HUES48 (cell line): Measurements from ENCODE around the gene SPINK4.

Experiments
- H3K27ac ChIP-seq: one replicate; pipeline ENCODE4 v1.7.0; 2013; ENCODE audit warnings: low read depth, low read length, inconsistent platforms
- H3K27me3 ChIP-seq: 2 replicates; pipeline ENCODE4 v1.6.1; 2013; ENCODE audit warnings: mild to moderate bottlenecking, low read length; ENCODE audit not compliant: control insufficient read depth, insufficient read depth
- H3K36me3 ChIP-seq: 2 replicates; pipeline ENCODE4 v1.6.1; 2013; ENCODE audit warnings: low read length; ENCODE audit not compliant: control insufficient read depth, insufficient read depth
- H3K4me1 ChIP-seq: 2 replicates; pipeline ENCODE4 v1.6.1; 2013; ENCODE audit warnings: mild to moderate bottlenecking, low read length; ENCODE audit not compliant: control insufficient read depth, insufficient read depth
- H3K4me3 ChIP-seq: 2 replicates; pipeline ENCODE4 v1.5.1; 2013; ENCODE audit warnings: mild to moderate bottlenecking, low read depth, low read length
- H3K9ac ChIP-seq: 2 replicates; pipeline ENCODE4 v1.6.1; 2013; ENCODE audit warnings: mild to moderate bottlenecking, low read depth, low read length, moderate library complexity
- H3K9me3 ChIP-seq: 2 replicates; pipeline ENCODE4 v1.6.1; 2013; ENCODE audit warnings: low read length; ENCODE audit not compliant: control insufficient read depth, insufficient read depth

Gene SPINK4

DNA sequence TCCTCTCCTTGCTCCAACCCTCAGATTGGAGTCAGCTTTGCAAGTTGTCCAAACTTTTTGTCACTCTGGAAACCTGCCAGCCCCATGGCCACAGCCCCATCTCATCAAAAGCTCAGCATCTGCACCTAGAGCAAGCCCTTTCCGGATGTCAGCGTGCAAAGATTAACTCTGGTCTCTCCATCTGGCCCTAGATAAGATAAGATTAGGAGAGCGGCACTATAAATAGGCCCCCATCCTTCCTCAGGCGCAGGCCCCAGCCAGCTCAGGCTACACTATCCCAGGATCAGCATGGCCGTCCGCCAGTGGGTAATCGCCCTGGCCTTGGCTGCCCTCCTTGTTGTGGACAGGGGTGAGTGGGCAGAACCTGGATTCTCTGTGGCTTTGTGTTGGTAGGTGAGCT, at the start of gene SPINK4:
TSS of gene SPINK4 (plus strand) at position 247 of the 400 bp plus-strand sequence. CDS start at position 289, 42 bp downstream.
- no peaks in the 10 kb centered on the region for H3K9me3 ChIP-seq
- H3K4me1 ChIP-seq, result no peaks in the 10 kb centered on the region
- H3K27me3 ChIP-seq, result no peaks in the 10 kb centered on the region
- no peak within 1 kb of the TSS for H3K27ac ChIP-seq
- H3K9ac ChIP-seq, result no peak within 1 kb of the TSS
- H3K36me3 ChIP-seq, result no peaks in the 10 kb centered on the region
- H3K4me3 ChIP-seq, result no peak within 1 kb of the TSS

- Histone ChIP-seq H3K4me1 (no peaks in the 10 kb centered on the region), H3K27ac (no peak overlapping the region), H3K27me3 (no peaks in the 10 kb centered on the region), H3K36me3 (no peaks in the 10 kb centered on the region), H3K4me3 (no peak overlapping the region), H3K9me3 (no peaks in the 10 kb centered on the region), H3K9ac (no peak overlapping the region)
Observed at GRCh38 chr9:33192493-33193255, 47.3 kb upstream of the SPINK4 start.

DNA sequence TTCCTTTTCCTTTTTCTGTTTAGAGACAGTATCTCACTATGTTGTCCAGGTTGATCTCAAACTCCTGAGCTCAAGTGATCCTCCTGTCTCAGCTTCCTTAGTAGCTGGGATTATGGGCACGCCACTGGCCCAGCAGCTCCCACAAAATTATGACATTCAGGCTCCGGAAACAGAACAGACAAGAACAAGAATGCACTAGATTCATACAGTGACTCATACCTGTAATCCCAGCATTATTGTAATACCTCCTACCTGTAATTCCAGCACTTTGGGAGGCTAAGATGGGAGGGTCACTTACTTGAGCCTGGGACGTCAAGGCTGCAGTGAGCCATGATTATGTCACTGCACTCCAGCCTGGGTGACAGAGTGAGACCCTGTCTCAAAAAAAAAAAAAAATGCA, 46.1 kb upstream of the SPINK4 start:
- H3K36me3 ChIP-seq, result no peaks in the 10 kb centered on the region
- no peak overlapping the region for H3K4me3 ChIP-seq
- no peaks in the 10 kb centered on the region for H3K27me3 ChIP-seq
- H3K9me3 ChIP-seq, result no peaks in the 10 kb centered on the region
- H3K27ac ChIP-seq, result no peak overlapping the region
- no peaks in the 10 kb centered on the region for H3K4me1 ChIP-seq
- H3K9ac ChIP-seq, result no peak overlapping the region

DNA sequence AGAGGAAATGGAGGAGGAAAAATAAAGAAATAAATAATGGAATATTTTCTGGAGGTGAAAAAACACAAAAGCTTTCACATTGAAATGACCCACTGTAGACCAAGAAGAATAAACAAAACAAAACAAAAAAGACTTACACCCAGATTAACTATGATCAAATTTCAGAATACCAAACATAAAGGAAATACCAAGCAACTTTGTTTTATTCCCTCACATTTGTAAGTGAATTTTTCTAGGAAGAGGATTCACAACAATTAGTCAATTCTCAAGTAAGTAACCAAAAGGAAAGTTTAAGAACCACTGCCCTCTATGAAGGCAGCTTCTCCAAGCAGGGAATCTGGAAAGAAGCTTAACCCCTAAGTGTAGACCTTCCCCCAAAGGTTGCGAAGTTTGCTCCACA, 43.2 kb upstream of the SPINK4 start:
- no peak overlapping the region for H3K4me3 ChIP-seq
- H3K27me3 ChIP-seq, result no peaks in the 10 kb centered on the region
- H3K4me1 ChIP-seq, result no peaks in the 10 kb centered on the region
- no peaks in the 10 kb centered on the region for H3K36me3 ChIP-seq
- H3K27ac ChIP-seq, result no peak overlapping the region
- H3K9ac ChIP-seq, result no peak overlapping the region
- H3K9me3 ChIP-seq, result no peaks in the 10 kb centered on the region

- H3K27ac ChIP-seq, result no peak overlapping the region
Observed at GRCh38 chr9:33197279-33198152, 42.5 kb upstream of the SPINK4 start.

DNA sequence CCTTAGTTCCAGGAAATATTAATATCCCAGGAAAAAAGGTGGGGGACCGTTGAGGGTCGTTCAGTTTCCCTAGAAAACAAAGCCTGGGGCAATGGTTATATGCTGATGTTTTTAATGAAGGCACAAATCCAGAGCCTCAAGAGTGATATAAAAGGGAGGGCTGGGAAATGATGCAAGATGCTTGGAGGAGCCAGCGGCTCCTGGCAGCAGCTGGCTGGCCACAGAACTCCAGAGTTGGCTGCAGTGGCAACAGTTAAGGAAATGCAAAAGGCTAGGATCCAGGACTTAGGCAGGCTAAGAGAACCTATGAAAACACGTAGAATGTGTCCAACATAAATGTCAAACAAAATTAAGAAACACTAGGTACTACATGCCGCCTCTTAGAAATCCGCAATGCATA, 41.8 kb upstream of the SPINK4 start:
- Histone ChIP-seq H3K36me3 (no peaks in the 10 kb centered on the region), H3K27me3 (no peaks in the 10 kb centered on the region), H3K9ac (no peak overlapping the region), H3K9me3 (no peaks in the 10 kb centered on the region), H3K4me3 (no peak overlapping the region), H3K27ac (no peak overlapping the region), H3K4me1 (no peaks in the 10 kb centered on the region)

More at GRCh38 chr9:33197279-33198152, 42.5 kb upstream of the SPINK4 start:
- Histone ChIP-seq H3K36me3 (no peaks in the 10 kb centered on the region), H3K9me3 (no peaks in the 10 kb centered on the region), H3K27me3 (no peaks in the 10 kb centered on the region), H3K9ac (no peak overlapping the region), H3K4me3 (no peak overlapping the region), H3K4me1 (no peaks in the 10 kb centered on the region)

DNA sequence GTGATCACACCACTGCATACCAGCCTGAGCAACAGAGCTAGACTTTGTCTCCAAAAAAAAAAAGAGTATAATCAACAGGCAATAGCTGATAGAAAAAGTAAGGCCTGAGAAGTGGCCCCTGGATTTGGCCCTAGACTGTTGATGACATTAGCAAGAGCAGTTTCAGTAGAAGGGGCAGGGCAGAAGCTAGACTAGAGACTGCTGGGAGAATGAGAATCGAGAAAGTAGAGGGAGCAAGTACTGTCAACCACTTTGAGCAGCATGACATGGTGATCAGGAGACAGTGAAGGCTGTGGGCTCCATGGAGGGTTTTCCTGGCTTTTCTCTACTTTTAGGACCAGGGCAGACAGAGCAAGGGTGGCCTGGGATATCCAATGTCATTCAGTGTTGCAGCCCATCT, 37.9 kb upstream of the SPINK4 start:
- H3K9me3 ChIP-seq, result no peaks in the 10 kb centered on the region
- no peaks in the 10 kb centered on the region for H3K36me3 ChIP-seq
- no peak overlapping the region for H3K4me3 ChIP-seq
- no peak overlapping the region for H3K9ac ChIP-seq
- no peaks in the 10 kb centered on the region for H3K27me3 ChIP-seq
- no peaks in the 10 kb centered on the region for H3K4me1 ChIP-seq
- H3K27ac ChIP-seq, result no peak overlapping the region

DNA sequence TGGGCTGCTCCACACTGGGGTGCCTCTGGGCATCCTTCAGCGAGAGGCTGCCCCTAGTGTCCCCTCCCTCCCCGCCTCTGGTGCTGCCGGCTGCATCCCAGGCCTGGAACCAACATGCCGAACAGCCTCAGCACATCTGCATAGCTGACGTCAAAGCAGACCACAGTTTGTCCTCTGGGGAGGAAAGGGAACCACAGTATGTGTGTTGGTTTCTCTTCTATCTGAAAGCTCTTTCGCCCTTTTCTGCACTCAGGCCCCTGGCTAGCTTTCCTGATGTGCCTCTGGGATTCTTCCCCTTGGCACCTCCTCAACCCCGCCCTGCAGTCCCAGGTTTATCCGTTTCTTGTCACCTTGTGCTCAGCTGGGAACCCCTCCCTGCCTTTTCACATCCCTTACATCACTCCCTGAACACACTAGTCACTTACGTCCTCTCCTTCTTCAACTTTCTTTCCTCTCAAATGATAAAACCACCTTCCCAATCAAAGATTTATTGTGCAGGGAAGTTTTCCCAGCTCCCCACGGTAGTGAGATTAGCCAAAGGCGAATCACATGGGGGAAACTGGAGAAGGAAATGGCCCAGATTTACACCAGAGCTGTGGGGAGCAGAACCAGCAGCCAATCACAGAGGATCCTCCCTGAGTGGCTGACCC, 37.3 kb upstream of the SPINK4 start:
- no peaks in the 10 kb centered on the region for H3K36me3 ChIP-seq
- no peaks in the 10 kb centered on the region for H3K9me3 ChIP-seq
- H3K4me1 ChIP-seq, result no peaks in the 10 kb centered on the region
- no peaks in the 10 kb centered on the region for H3K27me3 ChIP-seq
- H3K27ac ChIP-seq, result no peak overlapping the region
- H3K9ac ChIP-seq, result no peak overlapping the region
- H3K4me3 ChIP-seq, result no peak overlapping the region

DNA sequence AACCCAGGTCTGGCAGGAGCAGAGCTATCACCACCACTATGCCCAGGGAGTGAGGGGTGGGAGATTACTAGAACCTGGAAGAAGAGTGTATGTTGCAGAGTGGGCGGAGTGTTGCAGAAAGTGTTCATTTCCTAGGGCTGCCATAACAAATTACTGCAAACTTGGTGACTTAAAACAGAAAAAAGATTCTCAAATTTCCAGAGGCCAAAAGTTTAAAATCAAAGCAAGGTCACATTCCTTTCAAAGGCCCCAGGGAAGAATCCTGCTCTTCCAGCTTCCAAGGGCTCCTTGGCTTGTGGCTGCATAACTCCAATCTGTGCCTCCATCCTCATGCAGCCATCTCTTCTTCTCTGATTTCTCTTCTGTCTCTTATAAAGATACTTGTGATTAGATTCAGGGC, 30.6 kb upstream of the SPINK4 start:
- no peak overlapping the region for H3K9ac ChIP-seq

GRCh38 chr9:33210006-33210715, 29.8 kb upstream of the SPINK4 start:
- Histone ChIP-seq H3K27ac (no peak overlapping the region), H3K27me3 (no peaks in the 10 kb centered on the region), H3K36me3 (no peaks in the 10 kb centered on the region), H3K4me3 (no peak overlapping the region), H3K9me3 (no peaks in the 10 kb centered on the region), H3K4me1 (peaks cover 2% of the 10 kb centered on the region; the same call in 1 of the 2 replicates), H3K9ac (no peak overlapping the region)

More for the DNA sequence above, 30.6 kb upstream of the SPINK4 start:
- H3K27me3 ChIP-seq, result no peaks in the 10 kb centered on the region
- H3K27ac ChIP-seq, result no peak overlapping the region
- no peaks in the 10 kb centered on the region for H3K9me3 ChIP-seq
- H3K4me1 ChIP-seq, result peaks cover 2% of the 10 kb centered on the region; the same call in 1 of the 2 replicates
- no peaks in the 10 kb centered on the region for H3K36me3 ChIP-seq
- no peak overlapping the region for H3K4me3 ChIP-seq
